Endodermal cell (in vitro differentiated cells): Measurements from ENCODE around the gene LRRC27. TPM values are rescaled to one million over a fixed set of nuclear protein-coding genes. Genes with fewer than 3 reads are reported as not detected.

Experiments used
- DNase-seq: peaks from one replicate; pipeline ENCODE4 v3.0.0-alpha.2; 2017
- H3K27ac ChIP-seq: 2 replicates; pipeline ENCODE4 v1.5.1; 2013; ENCODE audit warnings: mild to moderate bottlenecking, low read depth, low read length, moderate library complexity
- H3K27me3 ChIP-seq: 2 replicates; pipeline ENCODE4 v1.6.1; 2013; ENCODE audit warnings: mild to moderate bottlenecking, low read length, moderate library complexity; ENCODE audit not compliant: insufficient read depth, control insufficient read depth, poor library complexity, severe bottlenecking
- H3K36me3 ChIP-seq: 2 replicates; pipeline ENCODE4 v1.7.0; 2013; ENCODE audit warnings: mild to moderate bottlenecking, low read length, moderate library complexity; ENCODE audit not compliant: control insufficient read depth, insufficient read depth
- H3K4me1 ChIP-seq: one replicate; pipeline ENCODE4 v1.7.0; 2013; ENCODE audit warnings: low read length; ENCODE audit not compliant: control insufficient read depth, insufficient read depth
- H3K4me3 ChIP-seq: 2 replicates; pipeline ENCODE4 v1.5.1; 2013; ENCODE audit warnings: mild to moderate bottlenecking, low read length, moderate library complexity
- H3K9ac ChIP-seq: 2 replicates; pipeline ENCODE4 v1.6.1; 2013; ENCODE audit warnings: mild to moderate bottlenecking, low read length, moderate library complexity; ENCODE audit not compliant: poor library complexity, severe bottlenecking; ENCODE audit errors: extremely low read depth
- H3K9me3 ChIP-seq: 2 replicates; pipeline ENCODE4 v1.6.1; 2013; ENCODE audit warnings: mild to moderate bottlenecking, low read length, moderate library complexity; ENCODE audit not compliant: control insufficient read depth
- H3K27ac Mint-ChIP-seq: 2 replicates; pipeline ENCODE4 v1.8.0; 2020; ENCODE audit warnings: mixed read lengths
- H3K27me3 Mint-ChIP-seq: 2 replicates; pipeline ENCODE4 v1.8.0; 2021; ENCODE audit warnings: mild to moderate bottlenecking, mixed read lengths; ENCODE audit not compliant: insufficient read depth
- H3K36me3 Mint-ChIP-seq: 2 replicates; pipeline ENCODE4 v1.8.0; 2020; ENCODE audit warnings: low read depth, mixed read lengths
- H3K4me1 Mint-ChIP-seq: 2 replicates; pipeline ENCODE4 v1.8.0; 2020; ENCODE audit warnings: mixed read lengths
- H3K4me3 Mint-ChIP-seq: 2 replicates; pipeline ENCODE4 v1.8.0; 2020; ENCODE audit warnings: mild to moderate bottlenecking, moderate library complexity, mixed read lengths
- H3K9me3 Mint-ChIP-seq: 2 replicates; pipeline ENCODE4 v1.8.0; 2020; ENCODE audit warnings: mild to moderate bottlenecking, mixed read lengths
- WGBS, 2 experiments: methylation state at CpG; one replicate each; pipeline versions ENCODE4 v1.1.5 to v1.1.7; 2013; ENCODE audit warnings: missing lambda C conversion rate in 2 of 2, mixed read lengths in 1 of 2; ENCODE audit not compliant: insufficient coverage in 1 of 2, insufficient read length in 1 of 2; 5-methylcytosine and 5-hydroxymethylcytosine counted together
- total RNA-seq, 2 donors: library from RNA; stranded (reverse); fragmentation: NEBNext Ultra II Directional in 1 of 2; extraction: Animal tissue kit (Norgen Biotek cat#: 25700) in 1 of 2; gene quantifications; 2 replicates in 1 of 2; 3 replicates in 1 of 2; pipeline ENCODE4 v1.2.1, GENCODE V29; 2021
- TF ChIP-seq, protein P1 (sequence below): fragments of 200-600 bp; sonication (generic); conservative IDR thresholded peaks from 2 replicates; pipeline ENCODE4 v1.5.0; 2021; ENCODE audit warnings: antibody characterized with exemption, mild to moderate bottlenecking

LRRC27 gene
- total RNA-seq, 2 donors from 2014 or later, result 10.3 to 14.6 TPM

DNA sequence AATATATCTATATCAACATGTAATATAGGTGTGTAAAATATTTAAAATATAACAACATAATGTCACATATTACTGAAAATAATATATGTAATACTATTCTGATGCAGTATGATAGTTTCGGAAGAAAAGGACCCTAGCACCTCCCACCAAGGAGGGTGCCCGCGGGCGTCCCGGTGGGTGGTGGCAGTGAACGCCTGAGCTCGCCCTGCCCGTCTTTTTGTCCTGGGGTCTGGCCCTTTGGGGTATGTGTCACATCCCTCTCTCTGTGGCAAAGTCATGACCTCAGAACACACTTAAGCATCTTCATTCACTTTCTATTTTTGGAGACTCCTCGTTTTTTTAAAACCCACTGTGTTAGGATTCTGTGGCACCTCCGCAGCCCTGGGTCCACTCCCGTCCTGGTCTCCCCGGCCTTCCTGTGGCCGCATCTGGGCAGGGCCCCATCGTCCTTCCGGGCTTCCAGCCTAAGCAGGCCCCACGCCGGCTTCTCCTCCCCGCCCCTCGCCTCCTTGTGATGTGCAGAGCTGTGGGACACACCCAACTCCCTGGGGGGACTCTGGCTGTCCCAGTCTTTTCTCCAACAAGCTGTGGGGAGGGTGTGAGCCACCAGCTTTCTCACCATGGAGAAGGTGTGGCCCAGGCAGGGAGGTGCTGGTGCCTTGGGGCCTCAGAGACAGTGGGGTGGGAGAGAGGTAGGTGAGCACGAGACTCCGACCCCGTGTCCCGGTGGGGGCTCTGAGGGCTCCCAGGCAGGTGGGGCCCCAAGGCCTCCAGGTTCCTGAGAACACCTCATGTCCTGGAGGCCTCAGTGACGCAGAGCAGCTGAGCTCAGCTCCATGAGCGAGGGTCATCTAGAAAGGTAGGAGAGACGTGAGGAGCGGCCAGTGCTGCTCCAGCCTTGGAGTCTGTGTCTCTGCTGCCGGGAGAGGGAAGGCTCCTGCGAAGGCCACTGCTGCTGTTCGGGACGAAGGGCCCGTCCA, 81.5 kb downstream of the LRRC27 start:
- Histone ChIP-seq H3K27ac (no peak overlapping the region), H3K27me3 (no peaks in the 10 kb centered on the region), H3K9me3 (no peaks in the 10 kb centered on the region), H3K9ac (no peak overlapping the region), H3K4me3 (no peak overlapping the region), H3K36me3 (no peaks in the 10 kb centered on the region), H3K4me1 (peaks cover under 1% of the 10 kb centered on the region)
- H3K27me3 Mint-ChIP-seq, result no peaks in the 10 kb centered on the region
- DNase-seq, result no peak
- TF ChIP-seq, protein P1, sequence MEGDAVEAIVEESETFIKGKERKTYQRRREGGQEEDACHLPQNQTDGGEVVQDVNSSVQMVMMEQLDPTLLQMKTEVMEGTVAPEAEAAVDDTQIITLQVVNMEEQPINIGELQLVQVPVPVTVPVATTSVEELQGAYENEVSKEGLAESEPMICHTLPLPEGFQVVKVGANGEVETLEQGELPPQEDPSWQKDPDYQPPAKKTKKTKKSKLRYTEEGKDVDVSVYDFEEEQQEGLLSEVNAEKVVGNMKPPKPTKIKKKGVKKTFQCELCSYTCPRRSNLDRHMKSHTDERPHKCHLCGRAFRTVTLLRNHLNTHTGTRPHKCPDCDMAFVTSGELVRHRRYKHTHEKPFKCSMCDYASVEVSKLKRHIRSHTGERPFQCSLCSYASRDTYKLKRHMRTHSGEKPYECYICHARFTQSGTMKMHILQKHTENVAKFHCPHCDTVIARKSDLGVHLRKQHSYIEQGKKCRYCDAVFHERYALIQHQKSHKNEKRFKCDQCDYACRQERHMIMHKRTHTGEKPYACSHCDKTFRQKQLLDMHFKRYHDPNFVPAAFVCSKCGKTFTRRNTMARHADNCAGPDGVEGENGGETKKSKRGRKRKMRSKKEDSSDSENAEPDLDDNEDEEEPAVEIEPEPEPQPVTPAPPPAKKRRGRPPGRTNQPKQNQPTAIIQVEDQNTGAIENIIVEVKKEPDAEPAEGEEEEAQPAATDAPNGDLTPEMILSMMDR, result no peak
- H3K27ac Mint-ChIP-seq, result no peak overlapping the region
- H3K4me1 Mint-ChIP-seq, result peaks cover 31% of the 10 kb centered on the region
- H3K4me3 Mint-ChIP-seq, result no peak overlapping the region
- H3K9me3 Mint-ChIP-seq, result no peaks in the 10 kb centered on the region
- 89 to 91% methylated on average over 24 to 32 of the region's 32 CpGs for WGBS, 2 experiments
- peaks cover 5% of the 10 kb centered on the region for H3K36me3 Mint-ChIP-seq

DNA sequence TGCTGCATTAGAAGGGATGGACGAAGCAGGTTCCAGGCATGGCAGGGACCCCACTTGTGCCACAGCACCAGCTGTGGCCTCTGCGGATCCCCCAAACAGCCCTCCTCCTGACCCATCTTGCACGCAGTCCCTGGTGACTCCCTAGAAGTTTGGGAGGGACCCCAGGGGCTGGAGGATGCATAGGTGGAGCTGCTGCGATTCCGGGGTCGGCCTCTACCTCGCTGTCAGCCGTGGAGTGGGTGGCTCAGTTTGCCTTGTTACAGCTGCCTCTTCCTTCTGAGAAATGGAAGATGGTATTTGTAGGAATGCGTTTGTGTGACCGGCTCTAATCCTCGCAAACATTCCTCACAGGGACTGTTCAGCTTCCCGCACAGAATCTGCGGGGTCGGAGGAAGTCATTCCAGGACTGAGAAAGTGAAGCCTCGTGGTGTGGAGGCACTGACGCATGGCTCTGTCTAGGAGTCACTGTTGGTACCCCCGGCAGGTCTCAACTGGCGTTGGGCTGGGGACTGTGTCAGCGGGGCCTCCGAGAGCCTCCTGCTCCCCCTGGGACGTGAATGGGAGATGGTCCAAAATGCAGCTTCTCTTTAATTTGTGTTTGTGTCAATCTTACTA, 82.5 kb downstream of the LRRC27 start:
- no peaks in the 10 kb centered on the region for H3K27me3 Mint-ChIP-seq
- H3K36me3 Mint-ChIP-seq, result peaks cover 5% of the 10 kb centered on the region
- Histone ChIP-seq H3K9ac (no peak overlapping the region), H3K27me3 (no peaks in the 10 kb centered on the region), H3K4me1 (peaks cover 4% of the 10 kb centered on the region), H3K36me3 (no peaks in the 10 kb centered on the region), H3K9me3 (no peaks in the 10 kb centered on the region), H3K27ac (no peak overlapping the region), H3K4me3 (no peak overlapping the region)
- 90 to 91% methylated on average over 13 to 21 of the region's 21 CpGs for WGBS, 2 experiments
- H3K9me3 Mint-ChIP-seq, result no peaks in the 10 kb centered on the region
- no peak overlapping the region for H3K27ac Mint-ChIP-seq
- H3K4me3 Mint-ChIP-seq, result no peak overlapping the region
- DNase-seq, result no peak
- H3K4me1 Mint-ChIP-seq, result peaks cover 34% of the 10 kb centered on the region
- TF ChIP-seq, protein P1, result no peak

DNA sequence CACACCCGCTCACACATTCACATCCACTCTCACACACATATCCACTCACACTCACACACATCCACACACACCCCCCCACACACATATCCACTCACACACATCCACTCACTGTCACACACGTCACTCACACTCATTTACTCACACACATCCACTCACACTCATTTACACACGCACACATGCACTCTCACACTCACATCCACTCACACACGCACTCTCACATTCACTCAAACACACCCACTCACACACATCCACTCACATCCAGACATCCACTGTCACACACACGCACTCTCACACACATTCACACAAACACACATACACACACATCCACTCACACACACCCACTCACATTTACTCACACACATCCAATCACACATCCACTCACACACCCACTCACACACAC, 83.3 kb downstream of the LRRC27 start:
- TF ChIP-seq, protein P1, result no peak
- H3K9ac ChIP-seq, result no peak overlapping the region
- no peaks in the 10 kb centered on the region for H3K9me3 ChIP-seq
- 90 to 94% methylated on average over 4 to 5 of the region's 5 CpGs for WGBS, 2 experiments
- no peaks in the 10 kb centered on the region for H3K27me3 ChIP-seq
- DNase-seq, result no peak
- Mint-ChIP-seq H3K4me1 (peaks cover 29% of the 10 kb centered on the region), H3K9me3 (no peaks in the 10 kb centered on the region), H3K36me3 (peaks cover 5% of the 10 kb centered on the region), H3K4me3 (no peak overlapping the region), H3K27ac (peak overlapping the region; percentile 6), H3K27me3 (no peaks in the 10 kb centered on the region)
- H3K4me1 ChIP-seq, result peaks cover 4% of the 10 kb centered on the region
- no peak overlapping the region for H3K4me3 ChIP-seq
- H3K27ac ChIP-seq, result no peak overlapping the region
- no peaks in the 10 kb centered on the region for H3K36me3 ChIP-seq
